T-helper 9 cell (primary cell): ENCODE results near the gene SSB.
"Not testable (repeated sequence)": the region's sequence is repeated elsewhere in the genome, so short reads cannot be mapped to it uniquely, and the experiment has no call there.

Experiments used
- DNase-seq: peaks from one replicate; pipeline ENCODE4 v3.0.0-alpha.2; 2020

Gene SSB

DNA sequence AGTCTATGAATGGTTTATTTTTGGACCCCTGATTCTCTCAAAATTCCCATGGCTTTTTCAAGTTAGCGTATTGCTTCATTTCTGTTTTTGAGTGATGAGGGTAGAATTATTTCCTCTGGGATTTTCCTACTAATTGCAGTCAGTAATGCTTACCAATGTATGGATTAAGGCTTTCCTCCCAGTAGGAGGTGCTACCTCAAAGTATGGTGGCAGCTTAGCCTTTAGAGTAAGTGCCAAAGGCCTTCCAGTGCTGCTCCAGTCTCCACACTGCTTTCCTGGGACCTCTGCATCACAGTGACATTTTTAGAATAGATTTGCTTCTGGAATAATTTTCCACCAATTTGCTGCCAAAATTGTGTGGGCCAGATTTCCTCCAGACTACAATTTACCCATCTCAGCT lies 16.2 kb upstream of the SSB start:
- DNase-seq = no peak

DNA sequence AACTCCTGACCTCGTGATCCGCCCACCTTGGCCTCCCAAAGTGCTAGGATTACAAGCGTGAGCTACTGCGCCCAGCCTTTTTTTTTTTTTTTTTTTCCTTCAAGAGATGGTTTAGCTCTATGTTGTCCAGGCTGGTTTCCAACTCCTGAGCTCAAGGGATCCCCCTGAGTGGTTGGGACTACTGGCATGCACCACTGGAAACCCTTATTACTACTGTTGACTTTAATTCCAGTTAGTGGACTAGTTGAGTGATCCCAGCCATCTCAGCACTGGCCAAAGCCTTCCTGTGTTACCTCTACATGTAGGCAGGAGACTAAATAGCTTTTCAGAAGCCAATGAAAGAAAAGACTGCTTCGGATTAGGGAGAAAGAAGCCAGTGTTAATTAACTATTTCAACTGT lies 8.1 kb upstream of the SSB start:
- no peak for DNase-seq

DNA sequence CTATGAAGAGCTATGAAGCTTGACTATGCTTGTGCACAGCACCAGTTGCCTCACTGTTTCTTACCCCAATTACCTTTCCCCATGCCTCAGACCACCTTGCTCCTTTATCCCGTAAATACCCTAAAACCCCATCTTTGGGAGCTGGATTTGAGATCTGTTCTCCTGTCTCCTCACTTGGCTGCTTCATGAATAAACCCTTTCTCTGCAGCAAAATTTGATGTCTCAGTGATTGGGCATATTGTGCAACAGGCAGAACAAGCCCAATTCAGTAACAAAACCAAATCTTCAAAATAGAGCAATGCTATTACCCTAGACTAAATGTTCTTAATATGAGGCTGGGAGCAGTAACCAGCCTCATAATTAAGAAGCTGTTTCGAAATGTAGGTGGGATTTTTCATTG lies 3.5 kb upstream of the SSB start:
- no peak for DNase-seq

DNA sequence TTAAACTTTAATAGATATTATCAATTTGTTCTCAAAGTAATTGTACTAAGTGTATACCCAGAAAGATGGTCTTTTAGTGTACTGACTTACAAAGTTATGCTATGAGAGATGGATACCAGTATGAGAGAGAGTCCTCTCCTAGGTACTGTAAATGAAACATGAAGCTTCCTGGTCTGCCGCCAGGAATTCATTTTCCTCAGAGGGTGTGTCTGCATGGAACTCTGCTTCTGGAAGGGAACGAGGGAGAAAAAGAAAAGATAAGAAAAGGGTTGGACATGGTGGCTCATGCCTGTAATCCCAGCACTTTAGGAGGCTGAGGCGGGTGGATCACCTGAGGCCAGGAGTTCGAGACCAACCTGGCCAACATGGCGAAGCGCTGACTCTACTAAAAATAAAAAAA lies 2.2 kb upstream of the SSB start:
- DNase-seq = no peak

DNA sequence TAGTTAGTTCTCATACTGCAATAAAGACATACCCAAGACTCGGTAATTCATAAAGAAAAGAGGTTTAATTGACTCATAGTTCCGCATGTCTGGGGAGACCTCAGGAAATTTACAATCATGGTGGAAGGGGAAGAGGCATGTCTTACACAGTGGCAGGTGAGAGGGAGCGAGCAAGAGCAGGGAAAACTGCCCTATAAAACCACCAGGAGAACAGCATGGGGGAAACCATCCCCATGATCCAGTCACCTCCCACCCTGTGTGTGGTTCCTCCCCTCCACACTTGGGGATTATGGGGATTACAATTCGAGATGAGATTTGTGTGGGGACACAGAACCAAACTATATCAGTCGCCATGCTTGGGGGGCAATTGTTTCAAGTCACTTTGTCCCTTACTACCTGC lies 1.1 kb upstream of the SSB start:
- no peak for DNase-seq

DNA sequence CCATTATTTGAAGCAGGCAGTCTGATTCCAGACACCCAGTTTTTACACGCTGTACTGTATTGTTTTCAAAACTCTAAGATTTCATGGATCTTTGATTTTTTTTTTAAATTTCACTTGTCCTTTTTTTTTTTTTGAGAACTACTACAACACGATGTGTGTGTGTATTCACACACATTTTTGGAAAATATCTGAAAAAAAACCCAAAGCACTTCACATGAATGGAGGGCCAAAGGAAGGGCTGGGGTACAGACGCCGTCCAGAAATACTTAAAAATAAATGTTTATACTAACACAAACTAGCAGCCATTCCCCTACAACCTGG lies 314 bp upstream of the SSB start:
- DNase-seq = no peak

DNA sequence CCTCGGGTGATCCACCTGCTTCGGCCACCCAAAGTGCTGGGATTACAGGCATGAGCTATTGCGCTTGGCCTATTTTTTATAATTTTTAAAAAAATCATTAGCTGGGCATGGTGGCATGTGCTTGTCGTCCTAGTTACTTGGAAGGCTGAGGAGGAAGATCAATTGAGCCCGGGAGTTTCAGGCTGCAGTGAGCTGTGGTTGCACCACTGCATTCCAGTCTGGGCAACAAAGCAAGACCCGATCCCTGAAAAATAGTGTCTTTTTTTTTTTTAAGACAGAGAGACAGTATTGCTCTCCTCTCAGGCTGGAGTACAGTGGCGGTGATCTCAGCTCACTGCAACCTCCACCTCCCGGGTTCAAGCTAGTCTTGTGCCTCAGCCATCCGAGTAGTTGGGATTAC lies 4.8 kb downstream of the SSB start:
- no peak for DNase-seq

DNA sequence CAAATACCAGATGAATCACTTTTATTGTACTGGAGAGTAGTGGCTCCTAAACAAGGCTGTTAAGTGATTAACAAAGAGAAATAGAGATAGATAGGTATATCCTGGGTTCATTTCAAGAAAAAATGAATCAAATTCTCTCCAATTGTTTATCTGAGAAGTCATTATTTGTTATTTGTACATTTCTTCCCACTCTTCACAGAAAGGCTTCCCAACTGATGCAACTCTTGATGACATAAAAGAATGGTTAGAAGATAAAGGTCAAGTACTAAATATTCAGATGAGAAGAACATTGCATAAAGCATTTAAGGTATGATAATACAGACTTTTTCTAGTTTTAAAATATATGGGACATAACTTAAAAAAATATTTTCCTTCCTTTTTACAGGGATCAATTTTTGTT lies 7.9 kb downstream of the SSB start:
- no peak for DNase-seq

DNA sequence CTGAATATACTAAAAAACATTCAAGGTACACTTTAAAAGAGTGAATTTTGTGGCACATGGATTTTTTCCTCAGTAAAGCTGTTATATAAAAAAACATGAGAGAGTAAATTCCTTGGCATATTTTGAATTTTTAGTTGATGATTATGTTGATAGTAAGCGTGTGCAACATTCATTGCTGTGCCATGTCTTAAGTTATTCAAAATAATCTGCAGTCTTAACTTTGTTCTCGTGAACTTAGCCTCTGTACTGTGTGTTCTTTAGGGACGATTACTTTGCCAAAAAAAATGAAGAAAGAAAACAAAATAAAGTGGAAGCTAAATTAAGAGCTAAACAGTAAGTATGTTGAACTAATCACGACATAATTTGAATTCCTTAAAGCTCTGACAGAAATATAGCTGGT lies 9.6 kb downstream of the SSB start:
- DNase-seq = no peak

DNA sequence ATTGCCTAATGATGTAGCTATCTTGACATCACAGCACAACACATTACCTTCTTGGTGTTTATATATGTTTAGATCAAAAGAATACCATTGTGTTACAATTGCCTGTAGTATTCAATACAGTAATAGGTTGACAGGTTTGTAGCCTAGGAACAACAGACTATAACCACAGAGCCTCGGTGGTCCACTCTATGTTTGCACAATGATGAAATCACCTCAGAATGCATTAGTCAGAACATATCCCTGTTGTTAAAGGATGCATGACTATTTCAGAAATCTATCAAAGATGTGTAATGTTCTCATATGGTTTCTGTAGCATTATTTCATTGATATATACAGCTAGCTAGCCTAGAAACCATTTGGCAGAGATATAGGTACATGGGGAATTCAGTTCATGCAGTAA lies 17.2 kb downstream of the SSB start:
- DNase-seq = no peak

DNA sequence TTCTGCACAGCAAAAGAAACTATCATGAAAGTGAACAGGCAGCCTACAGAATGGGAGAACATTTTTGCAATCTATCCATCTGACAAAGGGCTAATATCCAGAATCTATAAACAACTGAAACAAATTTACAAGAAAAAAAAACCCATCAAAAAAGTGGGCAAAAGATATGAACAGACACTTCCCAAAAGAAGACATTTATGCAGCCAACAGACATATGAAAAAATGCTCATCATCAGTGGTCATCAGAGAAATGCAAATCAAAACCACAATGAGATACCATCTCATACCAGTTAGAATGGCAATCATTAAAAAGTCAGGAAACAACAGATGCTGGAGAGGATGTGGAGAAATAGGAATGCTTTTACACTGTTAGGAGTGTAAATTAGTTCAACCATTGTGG lies 18.3 kb downstream of the SSB start:
- DNase-seq = not testable (repeated sequence)

DNA sequence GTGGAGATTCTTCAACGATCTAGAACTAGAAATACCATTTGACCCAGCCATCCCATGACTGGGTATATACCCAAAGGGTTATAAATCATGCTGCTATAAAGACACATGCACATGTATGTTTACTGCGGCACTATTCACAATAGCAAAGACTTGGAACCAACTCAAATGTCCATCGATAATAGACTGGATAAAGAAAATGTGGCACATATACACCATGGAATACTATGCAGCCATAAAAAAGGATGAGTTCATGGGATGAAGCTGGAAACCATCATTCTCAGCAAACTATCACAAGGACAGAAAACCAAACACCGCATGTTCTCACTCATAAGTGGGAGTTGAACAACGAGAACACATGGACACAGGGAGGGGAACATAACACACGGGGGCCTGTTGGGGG lies 18.7 kb downstream of the SSB start:
- DNase-seq = not testable (repeated sequence)

DNA sequence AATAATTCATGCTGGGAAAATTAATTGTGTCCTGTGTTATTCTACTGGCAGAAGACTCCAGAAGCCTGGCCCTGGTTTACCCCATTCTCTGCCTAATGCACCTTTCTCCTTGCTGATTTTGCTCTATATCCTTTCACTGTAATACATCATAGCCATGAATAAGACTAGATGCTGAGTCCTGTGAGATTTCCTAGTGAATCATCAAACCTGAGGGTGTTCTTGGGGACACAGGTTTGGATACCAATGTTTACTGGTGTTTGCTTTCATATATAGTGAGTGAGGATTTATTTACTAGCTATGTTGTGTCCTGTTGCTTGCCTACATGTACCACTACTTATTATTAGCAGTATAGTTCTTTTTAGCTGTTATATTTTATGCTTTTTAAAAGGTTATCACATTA lies 19.6 kb downstream of the SSB start:
- no peak for DNase-seq

DNA sequence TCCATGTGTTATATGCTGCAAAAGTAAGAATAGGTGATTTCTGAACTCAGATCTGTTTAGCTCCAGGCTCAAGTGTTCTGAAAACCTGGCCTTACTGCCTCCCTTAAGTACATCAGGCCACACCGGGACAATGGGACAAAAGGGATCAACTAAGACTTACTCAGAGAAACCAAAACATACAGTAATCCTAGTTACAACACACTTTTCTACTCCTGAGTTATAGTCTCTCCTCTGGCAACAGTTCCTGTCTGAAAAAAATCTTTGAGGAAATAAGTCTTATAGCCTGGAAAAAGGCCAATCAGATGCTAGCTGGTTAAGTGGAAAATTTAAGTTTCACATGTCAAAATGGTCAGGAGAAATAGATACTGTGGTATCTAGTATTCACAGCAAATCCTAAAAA lies 20.4 kb downstream of the SSB start:
- no peak for DNase-seq

DNA sequence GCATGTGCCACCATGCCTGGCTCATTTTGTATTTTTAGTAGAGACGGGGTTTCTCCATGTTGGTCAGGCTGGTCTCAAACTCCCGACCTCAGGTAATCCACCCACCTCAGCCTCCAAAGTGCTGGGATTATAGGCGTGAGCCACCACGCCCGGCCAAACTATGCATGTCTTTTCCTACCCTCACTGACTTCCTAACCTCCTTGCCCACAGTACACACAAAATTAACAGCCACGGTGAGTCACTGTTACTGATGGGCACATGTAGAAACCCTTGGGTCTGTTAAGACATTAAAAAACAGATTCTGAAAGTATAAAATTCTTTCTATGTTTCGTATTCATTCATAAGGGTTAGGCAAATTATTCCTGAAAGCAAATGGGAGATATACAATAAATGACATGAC lies 21.4 kb downstream of the SSB start:
- DNase-seq = not testable (repeated sequence)

DNA sequence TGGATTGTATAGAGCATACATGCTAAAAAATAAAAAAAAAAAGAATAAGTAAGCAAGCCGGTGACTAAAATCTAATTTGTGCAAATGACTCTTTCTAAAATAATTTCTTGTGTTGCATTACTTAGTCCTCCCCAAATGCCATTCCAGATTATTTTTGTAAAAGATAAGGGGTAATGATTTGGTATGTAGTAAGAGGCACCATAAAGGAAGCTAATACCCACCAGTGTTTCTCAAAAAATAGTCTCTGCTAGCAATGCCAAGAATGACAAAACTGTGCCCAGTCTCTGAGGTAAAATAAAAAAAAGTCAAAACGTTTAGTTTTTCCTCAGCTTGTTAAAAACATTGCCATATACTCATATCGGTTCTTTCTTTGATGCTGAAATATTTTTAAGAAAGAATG lies 23.4 kb downstream of the SSB start:
- DNase-seq = no peak

DNA sequence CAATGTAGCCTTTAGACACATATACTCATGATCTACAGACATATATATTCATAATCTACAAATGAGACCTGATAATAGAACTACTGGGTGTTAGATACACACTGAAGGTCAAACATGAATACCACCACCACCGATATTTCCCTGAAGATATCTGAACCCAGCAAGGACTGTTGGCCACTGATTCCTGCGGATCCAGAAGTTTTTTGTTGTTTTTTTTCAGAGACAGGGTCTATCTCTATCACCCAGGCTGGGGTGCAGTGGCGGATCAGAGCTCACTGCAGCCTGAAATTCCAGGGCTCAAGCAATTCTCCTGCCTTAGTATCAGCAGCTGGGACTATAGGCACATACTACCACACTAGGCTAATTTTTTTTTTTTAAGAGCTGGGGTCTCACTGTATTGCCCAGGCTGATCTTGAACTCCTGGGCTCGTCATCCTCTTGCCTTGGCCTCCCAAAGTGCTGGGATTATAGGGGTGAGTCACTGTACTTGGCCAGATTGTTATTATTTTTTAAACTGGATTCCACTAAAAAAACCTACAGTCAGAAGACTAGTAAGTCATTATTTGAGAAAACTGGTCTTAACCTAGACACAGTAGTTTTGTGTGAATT lies 24.2 kb downstream of the SSB start:
- no peak for DNase-seq

DNA sequence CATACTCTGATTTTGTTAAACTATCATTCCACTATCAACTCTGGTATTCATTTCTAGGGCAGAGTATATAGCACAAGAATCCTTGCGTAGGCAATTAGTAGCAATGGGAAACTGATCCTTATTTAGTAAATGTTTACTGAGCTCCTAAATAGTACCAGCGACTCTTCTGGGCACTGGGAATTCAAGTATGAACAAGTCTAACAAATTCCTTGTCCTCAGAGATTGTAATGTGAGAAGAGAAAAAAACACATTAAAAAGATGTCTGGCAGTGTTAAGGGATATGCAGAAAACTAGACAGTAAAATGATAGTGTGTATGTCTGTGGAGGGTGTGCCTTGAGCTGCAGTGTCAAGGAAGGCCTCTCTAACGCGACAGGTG lies 25.3 kb downstream of the SSB start:
- DNase-seq = no peak

DNA sequence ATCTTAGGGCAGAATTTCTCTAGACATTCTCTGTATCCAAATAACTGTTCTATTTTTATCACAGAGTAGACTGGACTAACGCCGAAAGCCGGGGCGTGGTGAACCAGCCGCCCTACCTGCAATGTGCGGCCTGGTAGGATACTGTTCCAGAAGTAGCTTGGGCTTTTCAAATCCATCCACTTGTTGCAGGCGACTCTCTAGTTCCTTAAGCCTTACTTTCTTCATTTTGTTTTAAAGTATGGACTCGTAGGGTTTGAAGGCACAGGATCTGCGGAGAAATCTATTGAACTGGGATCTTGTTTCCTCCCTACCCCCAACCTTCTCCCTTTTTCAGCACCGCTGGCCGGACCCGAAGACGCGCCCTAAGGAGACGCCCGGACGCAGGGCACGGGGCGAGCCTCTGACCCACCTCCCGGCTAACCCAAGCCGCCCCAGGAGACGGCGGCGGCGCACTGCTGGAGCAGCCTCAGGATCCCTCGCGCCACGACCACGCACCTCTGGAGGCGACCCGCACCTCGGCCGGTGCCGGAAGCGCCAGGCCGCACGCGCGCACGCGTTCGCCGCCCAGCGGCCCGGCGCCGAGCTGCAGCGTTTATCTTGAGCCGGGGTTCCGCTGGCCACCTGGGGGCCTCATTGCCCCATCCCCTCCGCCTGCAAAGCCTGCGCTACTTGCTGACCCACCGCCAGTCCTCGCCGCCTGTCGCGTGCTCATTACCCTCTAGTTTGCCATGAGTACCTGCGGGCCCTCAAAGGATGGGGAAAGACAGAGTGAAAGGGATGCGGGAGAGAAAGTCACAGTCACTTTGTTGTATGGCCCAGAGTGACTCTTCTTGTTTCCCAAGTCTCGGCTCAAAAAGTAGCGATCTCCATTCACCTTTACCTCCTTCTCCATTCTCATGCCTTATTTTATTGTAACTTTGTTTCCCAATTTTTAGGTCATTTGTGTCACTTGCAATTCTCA lies 26.0 kb downstream of the SSB start, which contains the start of gene METTL5:
Gene METTL5 (minus strand): TSS at position 533 of the 961 bp plus-strand sequence. CDS start 308 bp downstream, at position 225.
- peak; percentile 69 for DNase-seq

DNA sequence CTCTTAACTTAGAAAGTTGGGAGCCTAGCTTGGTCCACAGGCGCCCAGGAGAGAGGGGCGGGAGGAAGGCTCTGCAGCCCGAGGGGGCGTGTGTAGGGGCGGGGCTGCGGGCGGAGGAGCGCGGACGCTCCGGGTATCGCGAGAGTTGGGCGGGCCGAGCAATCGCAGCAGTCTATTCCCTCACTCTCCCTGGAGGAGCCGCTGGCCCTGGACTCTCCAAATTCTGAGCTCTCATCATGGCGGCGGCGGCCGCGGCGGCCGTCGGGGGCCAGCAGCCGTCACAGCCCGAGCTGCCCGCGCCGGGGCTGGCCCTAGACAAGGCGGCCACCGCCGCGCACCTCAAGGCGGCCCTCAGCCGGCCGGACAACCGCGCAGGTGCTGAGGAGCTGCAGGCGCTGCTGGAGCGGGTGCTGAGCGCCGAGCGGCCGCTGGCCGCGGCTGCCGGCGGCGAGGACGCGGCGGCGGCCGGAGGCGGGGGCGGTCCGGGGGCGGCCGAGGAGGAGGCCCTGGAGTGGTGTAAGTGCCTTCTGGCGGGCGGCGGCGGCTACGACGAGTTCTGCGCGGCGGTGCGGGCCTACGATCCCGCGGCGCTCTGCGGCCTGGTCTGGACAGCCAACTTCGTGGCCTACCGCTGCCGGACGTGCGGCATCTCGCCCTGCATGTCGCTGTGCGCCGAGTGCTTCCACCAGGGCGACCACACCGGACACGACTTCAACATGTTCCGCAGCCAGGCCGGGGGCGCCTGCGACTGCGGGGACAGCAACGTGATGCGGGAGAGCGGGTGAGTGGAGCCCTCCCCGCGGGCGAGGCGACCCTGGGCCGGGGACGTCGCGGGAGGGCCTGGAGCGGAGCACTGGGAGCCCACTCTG lies 28.8 kb downstream of the SSB start, which contains the start of gene UBR3:
Gene UBR3 (plus strand): TSS at position 183 of the 869 bp plus-strand sequence. CDS start 54 bp downstream, at position 237.
- peak; percentile 90 for DNase-seq

DNA sequence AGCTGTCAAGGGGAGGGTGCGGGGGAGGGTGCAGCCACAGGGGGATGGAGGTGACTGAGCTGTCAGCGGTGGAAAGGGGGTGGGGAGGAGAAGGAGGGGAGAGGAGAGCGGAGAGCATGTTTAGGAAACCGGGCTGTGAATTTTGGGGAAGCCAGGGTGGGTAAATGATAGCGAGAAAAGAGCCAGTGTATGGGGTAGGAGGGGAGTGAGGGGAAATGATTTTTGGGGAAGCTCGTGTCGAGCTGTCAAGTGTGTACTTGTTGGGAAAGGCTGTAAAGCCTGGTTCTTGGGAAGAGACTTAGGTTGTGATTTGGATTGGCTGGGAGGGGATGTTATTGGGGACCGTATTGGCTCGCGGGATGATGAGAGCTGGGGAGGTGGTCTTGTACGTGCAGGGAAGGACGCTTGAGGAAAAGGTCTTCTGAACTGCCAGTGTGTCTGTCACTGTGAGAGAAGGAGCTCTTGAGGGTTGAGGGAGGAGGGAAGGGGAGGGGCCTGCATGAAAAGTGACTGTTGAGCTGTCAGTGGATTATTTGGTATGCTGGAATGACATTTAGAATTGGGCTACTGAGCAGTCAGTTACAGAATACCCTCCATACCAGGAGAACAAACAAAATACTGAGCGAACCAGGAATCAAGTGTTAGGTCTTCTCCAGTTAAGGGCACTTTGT lies 29.6 kb downstream of the SSB start:
- DNase-seq = peak; percentile 20

DNA sequence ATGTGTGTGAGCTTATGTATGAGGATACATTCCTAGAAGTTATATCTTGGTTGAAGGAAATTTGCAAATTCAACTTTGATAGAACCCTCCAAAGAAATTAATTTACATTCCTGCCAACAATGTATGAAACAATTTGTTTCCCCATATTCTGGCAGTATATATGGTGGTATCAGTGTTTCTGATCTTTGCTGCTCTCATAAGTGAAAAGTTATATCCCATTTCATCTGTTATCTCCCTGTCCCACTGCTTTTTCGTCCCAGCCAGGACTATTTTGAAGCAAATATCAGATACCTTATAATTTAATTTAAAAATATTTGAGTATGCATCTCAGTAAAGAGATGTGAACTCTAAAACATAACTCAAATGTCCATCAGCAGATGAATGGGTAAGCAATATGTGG lies 35.7 kb downstream of the SSB start:
- DNase-seq = no peak
